RPMI8226 (cell line): ENCODE data around the gene RGS9.
A peak's percentile ranks its signal among the peaks of the same experiment; 100 is the strongest.
"Not testable (repeated sequence)": the region's sequence is repeated elsewhere in the genome, so short reads cannot be mapped to it uniquely, and the experiment has no call there.

Source experiments
- DNase-seq: peaks from one replicate; pipeline ENCODE4 v3.0.0-alpha.2; 2015

The RGS9 gene

GRCh38 chr17:65158041-65158440 lies 20.9 kb downstream of the RGS9 start:
- DNase-seq: no peak

GRCh38 chr17:65158622-65159021 lies 21.5 kb downstream of the RGS9 start:
- DNase-seq: no peak

- DNase-seq: no peak
These were observed 23.3 kb downstream of the RGS9 start for GRCh38 chr17:65160516-65160915.

DNA sequence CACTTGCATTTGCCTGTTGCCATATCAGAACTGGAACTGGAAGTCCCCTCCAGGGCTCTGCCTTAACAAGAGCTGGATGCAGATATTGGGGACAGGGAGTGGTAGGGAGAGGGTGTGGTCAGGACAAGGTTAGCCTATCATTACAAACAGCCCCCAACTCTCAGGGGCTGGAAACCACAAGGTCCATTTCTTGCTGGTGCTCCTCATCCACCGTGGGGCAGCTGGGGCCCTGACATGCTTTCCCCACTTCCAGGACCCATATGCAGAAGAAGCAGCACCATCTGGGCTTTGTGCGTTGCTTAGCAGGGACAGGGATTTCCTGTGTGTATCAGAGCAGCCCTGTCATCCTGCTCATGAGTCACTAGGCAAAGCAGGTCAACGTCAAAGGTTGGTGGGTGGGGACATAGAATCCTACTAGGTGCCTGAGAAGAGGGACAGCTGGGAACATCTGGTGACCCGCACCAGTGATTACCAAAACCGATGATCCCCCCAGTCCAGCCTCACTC lies 26.9 kb downstream of the RGS9 start:
- no peak for DNase-seq

DNA sequence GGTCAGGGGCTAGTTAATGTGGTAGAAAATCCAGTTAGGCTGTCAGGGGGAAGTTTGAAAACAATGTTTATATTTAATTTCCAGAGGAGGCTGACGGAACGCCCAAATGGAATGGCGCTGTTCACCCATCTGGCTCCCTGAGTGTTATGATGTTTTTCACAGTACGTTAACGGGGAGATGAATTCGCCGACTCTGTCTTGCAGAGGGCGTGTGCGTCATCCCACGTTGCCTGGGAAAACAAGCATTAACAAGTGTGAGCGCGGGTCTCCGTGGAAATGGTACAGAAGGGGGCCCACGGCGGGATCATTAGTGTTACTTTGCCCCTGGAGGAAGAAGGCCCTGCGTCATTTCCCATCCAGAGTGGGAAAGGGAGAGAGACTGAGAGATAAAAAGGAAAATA lies 29.6 kb downstream of the RGS9 start:
- no peak for DNase-seq

DNA sequence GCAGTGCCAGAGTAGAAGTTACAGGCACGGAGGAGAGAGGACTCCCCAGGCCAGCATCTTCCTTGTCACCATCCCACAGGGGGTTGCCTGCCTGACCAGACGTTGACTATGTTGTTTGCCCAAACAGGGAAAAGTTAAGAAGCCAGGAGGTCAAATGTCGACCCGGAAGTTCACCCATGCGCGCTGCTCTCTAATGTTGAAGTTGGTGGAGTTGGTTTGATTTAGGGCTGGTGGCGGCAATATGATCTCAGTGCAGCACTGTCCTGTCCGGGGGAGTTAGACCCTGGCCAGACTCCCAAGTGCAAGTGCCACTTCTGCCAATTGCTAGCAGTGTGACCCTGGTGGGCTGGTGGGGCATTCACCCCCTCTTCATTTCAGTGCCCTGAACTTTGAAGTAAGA lies 30.4 kb downstream of the RGS9 start:
- DNase-seq: no peak

- DNase-seq: no peak
These were observed 32.5 kb downstream of the RGS9 start for GRCh38 chr17:65169691-65170090.

DNA sequence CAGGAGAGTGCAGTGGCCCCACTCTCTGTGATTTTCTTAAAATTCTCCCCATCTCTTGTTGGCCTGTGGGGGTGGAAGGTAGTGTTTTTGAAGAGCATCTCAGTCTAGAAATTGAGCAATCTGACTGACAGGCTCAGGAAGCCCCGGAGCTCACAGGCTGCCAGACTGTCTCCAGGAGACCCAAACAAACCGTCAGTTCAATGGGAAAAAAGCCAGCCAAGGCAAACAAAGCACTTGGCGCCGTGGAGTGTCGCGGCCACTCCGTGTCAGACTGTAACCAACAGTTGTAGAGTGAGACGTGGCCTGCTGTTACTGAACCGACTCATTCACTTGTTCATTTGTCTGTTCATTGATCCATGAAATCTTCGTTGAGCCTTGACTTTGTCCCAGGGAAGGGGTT lies 33.7 kb downstream of the RGS9 start:
- DNase-seq: no peak

DNA sequence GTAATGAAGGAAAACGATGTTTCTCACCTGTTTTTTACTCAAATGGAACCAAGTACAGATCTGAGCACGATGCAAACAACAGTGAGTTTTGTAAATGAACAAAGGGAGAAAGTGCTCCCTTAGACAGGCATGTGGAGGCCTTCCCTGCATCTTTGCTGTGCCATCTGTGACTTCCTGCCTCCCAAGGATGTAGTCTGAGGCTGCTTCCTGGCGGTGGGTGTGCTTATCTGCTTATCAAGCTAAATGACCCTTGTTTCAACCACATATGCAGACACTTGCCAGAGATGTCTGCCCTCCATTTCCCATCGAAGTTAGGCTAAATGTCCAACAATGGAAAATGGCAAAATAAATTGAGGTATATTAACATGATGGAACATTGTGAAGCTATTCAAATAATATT lies 34.6 kb downstream of the RGS9 start:
- DNase-seq: no peak

GRCh38 chr17:65172496-65173136 lies 35.4 kb downstream of the RGS9 start:
- no peak for DNase-seq

DNA sequence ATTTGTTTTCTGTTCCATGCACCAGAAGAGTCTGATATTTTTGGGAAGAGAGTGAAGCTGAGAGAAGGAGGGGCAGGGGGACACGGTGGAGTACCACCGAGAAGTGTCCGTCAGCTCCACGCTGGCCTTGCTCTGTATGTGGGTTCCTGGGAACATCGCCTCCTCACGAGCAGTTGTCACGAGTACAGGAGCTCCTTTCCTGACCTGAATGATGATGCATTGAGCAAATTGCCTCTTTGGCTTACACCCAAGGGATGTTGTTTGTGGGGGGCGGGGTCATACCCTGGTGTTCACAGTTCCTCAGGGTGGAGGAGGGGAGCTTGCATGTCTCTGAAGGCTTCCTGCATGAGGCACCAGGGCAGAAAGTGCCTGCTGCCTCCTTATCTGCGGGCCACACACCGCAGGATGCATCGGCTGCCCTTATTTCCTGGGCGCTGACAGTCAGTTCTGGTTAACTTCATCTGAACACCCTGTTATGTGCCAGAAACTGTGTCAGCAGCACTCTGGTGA lies 36.2 kb downstream of the RGS9 start:
- DNase-seq: peak; percentile 86

DNA sequence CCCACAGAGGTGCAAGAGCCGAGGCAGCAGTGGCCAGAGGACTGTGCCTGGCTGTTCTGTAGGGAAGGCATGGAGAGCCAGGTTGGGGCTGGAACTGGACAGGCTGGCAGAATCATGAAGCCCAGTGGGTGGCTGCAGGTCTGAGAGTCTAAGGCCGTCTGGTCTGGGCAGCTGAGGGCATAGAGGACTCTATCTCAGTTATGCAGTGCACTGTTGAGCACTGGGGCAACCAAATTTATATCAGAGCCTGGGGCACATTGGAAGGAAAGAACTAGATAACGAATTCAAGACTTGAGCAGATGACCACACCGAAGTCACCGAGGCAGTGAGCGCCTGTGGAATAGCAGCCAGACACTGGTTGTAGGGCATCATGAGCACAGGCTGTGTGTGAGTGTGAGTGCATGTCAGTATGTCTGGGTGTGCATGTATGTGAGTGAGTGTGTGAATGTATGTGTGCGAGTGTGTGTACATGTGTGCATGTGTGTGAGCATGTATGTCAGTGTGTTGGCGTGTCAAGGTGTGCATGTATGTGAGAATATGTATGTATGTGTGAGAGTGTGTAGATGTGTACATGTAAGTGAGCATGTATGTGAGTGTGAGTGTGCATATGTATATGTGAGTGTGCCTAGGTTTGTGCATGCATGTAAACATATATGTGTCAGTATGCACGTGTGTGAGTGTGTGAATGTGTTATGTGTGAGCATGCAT lies 37.0 kb downstream of the RGS9 start:
- DNase-seq: no peak

- no peak for DNase-seq
These were observed 37.8 kb downstream of the RGS9 start for GRCh38 chr17:65174974-65175373.

GRCh38 chr17:65175952-65176351 lies 38.8 kb downstream of the RGS9 start:
- DNase-seq: peak; percentile 51

GRCh38 chr17:65176646-65177409 lies 39.7 kb downstream of the RGS9 start:
- DNase-seq: no peak

DNA sequence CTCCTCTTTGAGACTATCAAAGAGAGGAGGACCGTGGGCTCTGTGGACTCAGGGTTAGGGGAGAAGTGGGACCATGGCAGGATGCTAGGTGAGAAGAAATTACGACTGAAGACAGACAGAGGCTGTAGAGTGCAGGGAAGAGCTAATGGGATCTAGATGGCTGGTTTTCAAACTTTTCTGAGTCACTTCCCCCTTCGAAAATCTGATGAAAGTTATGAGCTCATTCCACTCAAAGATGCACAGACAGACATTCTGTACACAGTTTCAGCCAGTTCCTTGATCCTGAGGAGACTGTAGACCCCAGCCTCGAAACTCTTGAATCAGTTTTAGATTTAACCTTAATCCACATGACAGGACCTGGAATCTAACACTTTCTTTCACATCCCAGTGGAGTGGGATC lies 40.7 kb downstream of the RGS9 start:
- no peak for DNase-seq

GRCh38 chr17:65180276-65180675 lies 43.1 kb downstream of the RGS9 start:
- not testable (repeated sequence) for DNase-seq

- not testable (repeated sequence) for DNase-seq
These were observed 43.6 kb downstream of the RGS9 start for GRCh38 chr17:65180752-65181236.

GRCh38 chr17:65181237-65182061 lies 44.3 kb downstream of the RGS9 start:
- no peak for DNase-seq

DNA sequence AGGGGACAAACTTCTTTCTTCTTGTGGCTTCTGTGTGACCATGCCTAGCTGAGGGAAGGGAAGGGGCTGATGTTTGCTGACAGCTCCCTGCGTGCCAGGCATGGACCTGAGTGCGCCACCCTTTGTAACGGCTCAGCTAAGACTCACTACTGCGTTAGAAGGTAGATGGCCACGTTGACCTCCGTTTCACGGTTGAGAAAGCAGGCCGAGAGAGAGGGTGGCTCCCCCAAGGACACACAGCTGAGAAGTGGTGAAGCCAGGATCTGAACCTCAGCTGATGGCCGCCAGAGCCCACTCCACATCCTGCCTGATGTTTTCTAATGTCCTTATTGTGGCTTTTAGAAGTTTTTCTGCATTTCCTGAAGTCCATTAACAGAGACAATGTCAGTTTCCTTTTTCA lies 45.1 kb downstream of the RGS9 start:
- no peak for DNase-seq

DNA sequence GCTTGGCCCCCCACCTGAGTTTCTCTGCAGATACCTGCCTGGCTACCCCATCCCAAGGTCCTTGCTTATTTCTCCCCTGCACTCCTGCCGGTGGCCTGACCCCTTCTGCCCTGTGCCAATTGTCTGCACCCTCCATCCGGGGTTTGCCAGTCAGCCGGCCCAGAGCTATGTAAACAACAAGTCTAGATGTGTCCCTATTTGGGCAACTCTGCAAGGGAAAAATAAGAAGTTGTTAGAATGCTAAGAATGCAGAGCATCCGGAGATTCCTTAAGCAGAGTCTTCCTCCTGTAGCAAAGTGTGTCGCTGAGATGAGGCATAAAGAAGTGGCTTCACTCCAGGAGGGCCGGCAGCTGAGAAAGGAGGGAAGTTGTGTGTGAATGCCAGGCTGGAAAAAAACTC lies 46.6 kb downstream of the RGS9 start:
- no peak for DNase-seq

GRCh38 chr17:65184235-65184959 lies 47.2 kb downstream of the RGS9 start:
- no peak for DNase-seq
